ENCODE data around the gene ARHGAP26. TPM values are rescaled to one million over a fixed set of nuclear protein-coding genes. Genes with fewer than 3 reads are reported as not detected.

The ARHGAP26 gene
- total and polyA plus RNA-seq, 2 donors (not counting 3 experiments of a cell fraction or from before 2014, with no cell fraction given): 3.1 to 16.2 TPM

GRCh38 chr5:142878638-142879037 lies 108.5 kb downstream of the ARHGAP26 start:
- POLR2A ChIA-PET: no interaction called here
- BruUV-seq (replicated peaks): no TSS peak
- peaks cover 39% of the 10 kb centered on the region for H3K4me1 ChIP-seq (ENCODE audit: control insufficient read depth, extremely low read depth, insufficient read depth, low read length)
- no peaks in the 10 kb centered on the region for H3K79me2 ChIP-seq (ENCODE audit: control insufficient read depth, insufficient read depth, low read length)
- H3K9me1 ChIP-seq (replicated peaks; ENCODE audit: control insufficient read depth, extremely low read depth, insufficient read depth, low read length): no peaks in the 10 kb centered on the region
- H3K4me3 ChIP-seq (replicated peaks in 1 of 3; ENCODE audit: insufficient read depth in 1 of 3, low read depth in 1 of 3, low read length in 3 of 3): no peak overlapping the region
- H3K36me3 ChIP-seq (ENCODE audit: control insufficient read depth in 2 of 2, extremely low read depth in 1 of 2, insufficient read depth in 2 of 2, low read length in 2 of 2): no peaks in the 10 kb centered on the region
- no peaks in the 10 kb centered on the region for H4K20me1 ChIP-seq (replicated peaks; ENCODE audit: control insufficient read depth, extremely low read depth, insufficient read depth, low read length)
- H3K9ac ChIP-seq (replicated peaks; ENCODE audit: extremely low read depth, insufficient read depth, low read length): no peak overlapping the region
- FAIRE-seq (no peak), DNase-seq (ENCODE audit: low read depth, low spot score) (no peak)
- dilution Hi-C loops (cut with MboI; ENCODE audit: extremely low pct_ligation_motif_present, low sequenced_read_pairs) (loop anchor here (25.0 kb wide), 1 partner anchor 166 kb away; no protein-coding TSS in a partner anchor), intact Hi-C loops (cut with micrococcal nuclease) (no loop called here)
- no peak overlapping the region for H2AFZ ChIP-seq (ENCODE audit: low read depth, low read length)
- no peak for TF ChIP-seq EZH2 (IDR thresholded peaks at IDR 0.05; ENCODE audit: borderline replicate concordance, low read depth, low read length, severe bottlenecking)
- TF ChIP-seq MYC (IDR thresholded peaks at IDR 0.05; ENCODE audit: low read depth, low read length): no peak
- no peak for TF ChIP-seq FOS (IDR thresholded peaks at IDR 0.05; ENCODE audit: borderline replicate concordance, insufficient read depth, low read length)
- TF ChIP-seq POLR2AphosphoS5 (IDR thresholded peaks at IDR 0.05; ENCODE audit: insufficient read depth, low read depth, low read length): no peak
- no peak for TF ChIP-seq POLR2A (IDR thresholded peaks at IDR 0.05; ENCODE audit: low read depth, low read length)
- no peak for TF ChIP-seq CTCF (IDR thresholded peaks at IDR 0.05; ENCODE audit: extremely low read depth in 1 of 2, insufficient read depth in 1 of 2, low read depth in 1 of 2, low read length in 2 of 2)
- H3K27me3 ChIP-seq (ENCODE audit: control insufficient read depth in 2 of 2, insufficient read depth in 2 of 2, low read length in 2 of 2): no peaks in the 10 kb centered on the region
- CTCF ChIA-PET: interaction anchor here (2.0 to 21.9 kb wide), 7 partner anchors 10 to 223 kb away, joined by 7 to 1173 read pairs (median 25); partner anchors contain the start of gene ARHGAP26
- H3K9me3 ChIP-seq (replicated peaks; ENCODE audit: control insufficient read depth, insufficient read depth, low read length): no peaks in the 10 kb centered on the region
- no peak overlapping the region for H3K27ac ChIP-seq (ENCODE audit: insufficient read depth, low read depth, low read length)
- no peak overlapping the region for H3K4me2 ChIP-seq (ENCODE audit: insufficient read depth, low read length)
